ENCODE data around the gene CD81. TPM values are rescaled to one million over a fixed set of nuclear protein-coding genes. Genes with fewer than 3 reads are reported as not detected.

CD81 gene
- total RNA-seq, 1 donor from 2014 or later = 149 TPM

- intact Hi-C loops (cut with micrococcal nuclease) = loop anchor here (1.0 kb wide), 1 partner anchor 19 kb away; the partner anchor contains the start of gene TSSC4
These were observed 41.7 kb downstream of the CD81 start for GRCh38 chr11:2418693-2419360.

DNA sequence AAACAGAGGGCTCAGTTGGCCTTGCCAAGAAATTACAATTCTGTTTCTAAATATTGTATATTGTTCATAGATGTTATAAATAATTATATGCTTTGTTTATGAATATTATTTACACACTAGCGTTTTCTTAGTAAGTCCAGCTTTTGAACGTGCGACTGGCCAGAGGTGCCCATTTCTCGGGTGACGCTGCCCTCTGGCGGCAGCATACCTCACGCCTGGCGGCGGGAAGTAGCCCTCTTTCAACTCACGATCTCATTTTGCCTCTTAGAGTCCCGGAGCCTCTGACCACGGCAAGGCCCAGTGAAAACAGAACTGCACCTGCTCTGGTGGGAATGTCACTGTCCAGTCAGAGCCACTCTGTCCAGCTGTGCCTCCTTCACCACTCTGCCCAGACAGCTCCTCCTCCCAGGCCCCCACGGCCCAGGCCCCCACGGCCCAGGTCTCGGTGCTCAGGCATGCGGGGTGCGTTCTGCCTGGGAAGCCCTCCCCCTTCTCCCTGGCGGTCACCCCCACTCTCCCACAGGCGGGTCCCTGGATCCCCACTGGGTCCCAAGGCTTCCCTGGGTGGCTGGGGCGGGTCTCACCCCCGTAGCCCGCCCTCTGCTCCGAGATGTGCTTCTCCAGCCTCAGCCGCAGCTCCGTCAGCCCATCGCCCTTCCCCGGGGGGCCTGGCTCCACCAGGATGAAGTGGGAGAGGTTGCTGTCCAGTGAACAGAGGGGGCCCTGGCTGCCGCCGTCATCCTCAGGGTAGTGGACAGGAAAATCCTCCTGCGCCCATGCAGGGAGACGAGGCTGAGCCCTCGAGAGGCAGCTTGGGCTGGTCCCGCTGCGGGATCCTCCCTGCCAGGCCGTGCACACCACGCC, 42.8 kb downstream of the CD81 start:
- intact Hi-C loops (cut with micrococcal nuclease) = loop anchor here (1.0 kb wide), 5 partner anchors 20 to 254 kb away; partner anchors contain the start of gene TSSC4

DNA sequence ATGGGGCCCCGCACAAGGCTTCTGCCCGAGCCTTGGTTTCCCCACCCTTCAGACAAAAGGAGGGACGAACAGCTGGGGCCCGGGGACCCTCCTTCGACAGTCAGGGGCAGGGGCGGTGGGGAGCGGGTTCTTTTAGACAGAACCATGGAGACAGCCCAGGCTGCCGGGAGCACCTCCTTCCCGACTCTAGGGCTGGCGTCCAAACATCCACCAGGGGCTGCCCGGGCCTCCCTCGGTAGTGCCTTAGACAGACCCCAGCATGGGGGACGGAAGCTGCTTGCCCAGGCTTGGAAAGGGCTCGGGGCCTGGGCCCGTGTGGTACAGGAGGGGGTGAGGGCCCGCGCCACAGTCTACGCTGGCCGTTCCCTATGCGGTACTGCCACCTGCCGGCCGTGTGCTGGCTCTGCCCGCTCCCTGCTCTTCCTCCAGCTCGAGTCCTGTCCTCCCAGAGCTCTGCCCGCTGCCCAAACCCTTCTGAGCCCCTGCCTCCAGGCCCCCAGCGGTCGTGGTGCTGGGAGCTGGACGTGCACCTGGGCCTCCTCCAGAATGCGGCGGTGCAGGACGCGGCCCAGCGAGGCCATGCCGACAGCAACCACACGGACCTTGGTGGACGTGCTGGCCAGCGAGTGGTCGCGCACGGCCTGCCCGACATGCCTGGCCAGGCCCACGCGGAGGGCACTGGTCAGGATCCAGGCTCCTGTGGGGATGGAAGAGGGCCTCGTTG, 43.6 kb downstream of the CD81 start:
- intact Hi-C loops (cut with micrococcal nuclease) = loop anchor here (1.0 kb wide), 4 partner anchors 115 to 254 kb away; no protein-coding TSS in a partner anchor

GRCh38 chr11:2421226-2421994, 44.3 kb downstream of the CD81 start:
- intact Hi-C loops (cut with micrococcal nuclease) = no loop called here

- intact Hi-C loops (cut with micrococcal nuclease) = no loop called here
These were observed 44.9 kb downstream of the CD81 start for GRCh38 chr11:2421996-2422395.

DNA sequence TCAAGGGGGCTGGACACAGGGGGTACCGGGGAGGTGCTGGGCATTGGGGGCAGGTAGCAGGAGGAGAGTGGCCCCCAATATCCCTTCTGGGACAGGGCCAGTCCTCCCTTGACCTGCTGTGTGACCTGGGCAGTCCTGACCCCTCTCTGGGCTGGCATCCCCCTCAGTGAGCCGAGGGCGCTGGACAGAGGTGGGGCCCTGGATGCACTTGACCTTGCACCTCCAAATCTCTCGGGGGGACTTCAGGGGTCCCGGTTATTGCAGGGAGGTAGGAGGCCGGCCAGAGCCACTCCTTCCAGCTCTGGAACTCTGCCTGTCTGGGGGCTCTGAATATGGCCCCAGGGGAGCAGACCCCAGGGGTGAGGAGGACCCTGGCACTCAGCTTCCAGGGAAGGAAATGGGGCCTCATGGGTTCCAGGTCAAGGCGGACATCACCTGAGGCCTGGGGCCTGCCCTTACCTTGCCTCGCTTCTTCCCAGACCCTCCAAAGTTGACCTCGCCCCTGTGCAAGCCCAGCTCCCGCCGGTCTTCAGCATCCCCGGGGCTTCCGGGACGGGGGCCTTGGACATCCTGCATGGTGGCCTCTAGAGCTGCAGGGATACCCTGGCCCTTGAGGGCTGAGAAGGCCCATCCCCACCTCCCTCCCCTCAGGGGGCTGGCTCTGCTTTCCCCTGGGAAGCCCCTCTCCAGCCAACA, 45.5 kb downstream of the CD81 start:
- intact Hi-C loops (cut with micrococcal nuclease) = no loop called here

DNA sequence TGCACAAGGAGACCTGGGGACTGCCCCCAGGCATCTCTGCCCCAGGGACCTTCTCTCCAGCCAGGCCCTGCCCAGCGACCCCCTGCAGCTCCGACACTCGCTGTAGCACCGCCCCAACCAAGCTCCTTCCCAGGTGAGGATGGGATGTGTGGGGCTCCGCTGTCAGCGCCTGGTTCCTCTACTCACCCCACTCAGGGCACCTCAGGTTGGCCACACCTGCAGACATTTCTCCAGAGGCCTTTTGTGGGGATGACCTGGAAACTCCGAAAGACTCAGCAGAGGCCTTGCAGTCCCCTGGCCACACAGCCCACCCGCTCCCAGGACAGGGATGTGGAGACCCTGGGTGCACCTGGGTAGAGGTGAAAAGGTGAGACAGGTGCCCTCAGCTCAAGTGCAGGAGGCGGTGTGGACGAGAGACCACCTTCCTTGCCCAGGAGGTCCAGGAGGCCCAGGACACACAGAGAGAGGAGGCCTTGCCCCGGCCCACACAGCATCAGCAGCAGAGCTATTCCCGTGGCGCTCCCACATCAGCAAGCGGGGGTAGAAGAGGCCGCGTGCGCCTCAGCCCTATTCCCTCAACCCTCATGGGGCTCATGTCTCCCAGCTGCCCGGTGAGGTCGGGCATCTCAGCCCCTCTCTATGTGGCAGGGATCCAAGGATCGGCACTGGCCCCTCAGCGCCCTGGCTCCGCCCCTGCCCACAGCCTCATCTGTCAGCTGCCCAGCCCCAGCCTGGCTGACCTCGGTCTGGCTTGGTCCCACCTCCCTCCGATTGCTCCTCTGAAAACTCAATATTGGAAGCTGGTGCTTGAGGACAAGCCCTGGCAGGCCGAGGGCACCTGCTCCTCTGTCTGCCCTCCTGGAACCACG, 46.3 kb downstream of the CD81 start:
- intact Hi-C loops (cut with micrococcal nuclease) = no loop called here

- intact Hi-C loops (cut with micrococcal nuclease) = no loop called here
These were observed 47.8 kb downstream of the CD81 start for GRCh38 chr11:2424811-2425495.

DNA sequence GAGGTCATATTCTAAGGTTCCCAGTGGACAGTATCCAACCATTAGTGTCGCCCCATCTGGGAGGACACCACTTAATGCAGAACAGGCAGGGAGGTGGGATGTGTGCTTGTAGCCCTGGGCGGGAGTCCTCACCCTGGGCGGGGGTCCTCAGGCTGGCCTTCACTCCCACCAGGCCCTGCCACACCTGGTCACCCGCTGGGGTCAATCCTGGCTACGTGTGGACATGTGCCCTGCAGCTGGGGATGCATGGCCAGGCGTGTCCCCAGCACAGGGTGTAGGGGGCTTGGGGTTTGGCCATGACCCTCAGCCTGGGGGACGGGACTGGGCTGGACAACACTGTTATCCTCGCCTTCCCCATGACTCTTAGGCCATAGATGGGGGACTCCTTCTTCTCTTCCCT, 48.4 kb downstream of the CD81 start:
- intact Hi-C loops (cut with micrococcal nuclease) = no loop called here

- intact Hi-C loops (cut with micrococcal nuclease) = no loop called here
These were observed 49.1 kb downstream of the CD81 start for GRCh38 chr11:2426221-2426620.

GRCh38 chr11:2426826-2427521, 49.9 kb downstream of the CD81 start:
- intact Hi-C loops (cut with micrococcal nuclease) = no loop called here

GRCh38 chr11:2427721-2428321, 50.7 kb downstream of the CD81 start:
- intact Hi-C loops (cut with micrococcal nuclease) = loop anchor here (1.0 kb wide), 1 partner anchor 460 kb away; no protein-coding TSS in a partner anchor

GRCh38 chr11:2428322-2428795, 51.2 kb downstream of the CD81 start:
- intact Hi-C loops (cut with micrococcal nuclease) = loop anchor here (1.0 kb wide), 1 partner anchor 460 kb away; no protein-coding TSS in a partner anchor

DNA sequence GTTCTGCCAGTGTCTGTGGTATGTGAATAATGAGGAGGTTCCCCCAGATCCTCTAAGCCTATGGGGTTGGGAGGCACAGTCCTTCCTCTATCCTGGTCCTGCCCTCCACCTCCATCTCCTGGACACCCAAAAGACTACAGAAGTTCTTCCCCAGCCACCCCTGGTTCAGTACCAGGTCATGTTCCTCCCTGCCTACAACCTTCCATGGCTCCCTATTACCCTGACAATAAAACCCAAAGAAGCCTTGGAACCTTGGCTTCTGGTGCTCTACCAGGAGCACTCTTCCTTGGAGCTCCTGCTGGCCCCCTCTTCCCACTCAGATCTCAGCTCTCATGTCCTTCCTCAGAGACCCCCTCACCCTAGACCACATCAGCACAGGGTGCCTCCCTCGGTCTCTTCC, 54.3 kb downstream of the CD81 start:
- intact Hi-C loops (cut with micrococcal nuclease) = no loop called here

DNA sequence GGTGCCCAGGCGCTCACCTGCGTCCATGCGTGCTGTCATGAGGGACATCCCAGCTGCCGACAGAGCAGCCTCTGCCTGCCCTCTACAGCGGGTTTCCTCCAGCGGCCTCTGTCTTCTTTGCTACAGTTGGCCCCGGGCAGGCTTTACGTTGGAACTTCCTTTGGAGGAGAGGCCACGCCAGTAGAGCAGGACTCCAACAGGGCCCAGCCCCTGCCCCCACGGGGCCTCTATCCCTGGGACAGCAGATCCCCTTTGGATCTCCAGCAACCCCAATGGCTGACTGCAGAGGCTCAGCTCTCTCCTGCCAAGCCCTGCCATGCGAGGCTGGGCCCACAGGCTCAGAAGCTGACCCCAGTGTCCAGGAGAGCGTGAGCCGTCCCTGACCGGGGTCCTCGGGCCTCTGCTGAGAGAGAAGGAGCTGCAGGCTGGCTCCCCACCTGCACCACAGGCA, 55.1 kb downstream of the CD81 start:
- intact Hi-C loops (cut with micrococcal nuclease) = no loop called here

- intact Hi-C loops (cut with micrococcal nuclease) = no loop called here
These were observed 55.5 kb downstream of the CD81 start for GRCh38 chr11:2432628-2433071.

All from T-helper 2 cell treated with Interferon-gamma antibody and Interleukin-4, amounts not matched to agents 100 ng/mL and 5 ng/mL, for 36 hours (primary cell).